HG02943 (cell line): Measurements from ENCODE around the gene STXBP6.
A peak's percentile ranks its signal among the peaks of the same experiment; 100 is the strongest.

Source experiments
- ATAC-seq: cut with Tn5 transposase; IDR thresholded peaks from one replicate; pipeline ENCODE4 v1.9.1; 2021; ENCODE audit warnings: mild to moderate bottlenecking, low read depth, moderate library complexity; ENCODE audit not compliant: unreplicated experiment

The STXBP6 gene

GRCh38 chr14:25049568-25050268, at the start of gene STXBP6:
TSS of gene STXBP6 (minus strand) at chr14:25050147. CDS start at chr14:24974818, 75,329 bp downstream.
- peak; percentile 80 for ATAC-seq

- ATAC-seq, result no peak
These were observed 47.2 kb upstream of the STXBP6 start for GRCh38 chr14:25097120-25097519.

- no peak for ATAC-seq
These were observed 45.9 kb upstream of the STXBP6 start for GRCh38 chr14:25095736-25096437.

- no peak for ATAC-seq
These were observed 44.4 kb upstream of the STXBP6 start for GRCh38 chr14:25094171-25094907.

GRCh38 chr14:25092258-25092740, 42.4 kb upstream of the STXBP6 start:
- no peak for ATAC-seq

- no peak for ATAC-seq
These were observed 40.9 kb upstream of the STXBP6 start for GRCh38 chr14:25090716-25091454.

GRCh38 chr14:25090256-25090655, 40.3 kb upstream of the STXBP6 start:
- no peak for ATAC-seq

GRCh38 chr14:25089496-25089895, 39.5 kb upstream of the STXBP6 start:
- no peak for ATAC-seq

GRCh38 chr14:25086821-25087396, 37.0 kb upstream of the STXBP6 start:
- ATAC-seq, result no peak

GRCh38 chr14:25086081-25086480, 36.1 kb upstream of the STXBP6 start:
- no peak for ATAC-seq

- no peak for ATAC-seq
These were observed 30.7 kb upstream of the STXBP6 start for GRCh38 chr14:25080682-25081081.

- ATAC-seq, result no peak
These were observed 29.4 kb upstream of the STXBP6 start for GRCh38 chr14:25079311-25079710.

GRCh38 chr14:25074099-25074685, 24.2 kb upstream of the STXBP6 start:
- ATAC-seq, result no peak

GRCh38 chr14:25069879-25070278, 19.9 kb upstream of the STXBP6 start:
- no peak for ATAC-seq

- no peak for ATAC-seq
These were observed 17.7 kb upstream of the STXBP6 start for GRCh38 chr14:25067600-25067999.

GRCh38 chr14:25062022-25062321, 12.0 kb upstream of the STXBP6 start:
- no peak for ATAC-seq

GRCh38 chr14:25056688-25057078, 6.7 kb upstream of the STXBP6 start:
- no peak for ATAC-seq

GRCh38 chr14:25055992-25056687, 6.2 kb upstream of the STXBP6 start:
- ATAC-seq, result no peak

- no peak for ATAC-seq
These were observed 5.1 kb upstream of the STXBP6 start for GRCh38 chr14:25055005-25055404.
